BLaER1 treated with 17β-estradiol and CSF1 and Interleukin-3, amounts not matched to agents 10 nM and 100 nM (cell line): ENCODE measurements around the gene DDX42.
"Not testable (repeated sequence)": the region's sequence is repeated elsewhere in the genome, so short reads cannot be mapped to it uniquely, and the experiment has no call there.

ENCODE experiments used
- H3K27ac ChIP-seq, 11 experiments: shearing (Covaris generic); formaldehyde crosslinking; 2 replicates each; pipeline ENCODE4 v1.8.1; 2022
- H3K27me3 ChIP-seq, 11 experiments: shearing (Covaris generic); formaldehyde crosslinking; 2 replicates each; pipeline ENCODE4 v1.8.1; 2022
- H3K36me3 ChIP-seq, 11 experiments: shearing (Covaris generic); formaldehyde crosslinking; 2 replicates each; pipeline ENCODE4 v1.8.1; 2022
- H3K4me1 ChIP-seq, 10 experiments: shearing (Covaris generic); formaldehyde crosslinking; 2 replicates each; pipeline ENCODE4 v1.8.1; 2022
- H3K4me2 ChIP-seq, 11 experiments: shearing (Covaris generic); formaldehyde crosslinking; 2 replicates each; pipeline ENCODE4 v1.8.1; 2022
- H3K4me3 ChIP-seq, 10 experiments: shearing (Covaris generic); formaldehyde crosslinking; 2 replicates each; pipeline ENCODE4 v1.8.1; 2022
- H3K9ac ChIP-seq, 11 experiments: shearing (Covaris generic); formaldehyde crosslinking; 2 replicates each; pipeline ENCODE4 v1.8.1; 2022
- H3K9me3 ChIP-seq, 11 experiments: shearing (Covaris generic); formaldehyde crosslinking; replicated peaks in 1 of 11; 2 replicates each; pipeline ENCODE4 v1.8.1; 2022
- H4K20me1 ChIP-seq, 11 experiments: shearing (Covaris generic); formaldehyde crosslinking; 2 replicates each; pipeline ENCODE4 v1.8.1; 2022
- Cebpa-rat ChIP-seq, 11 experiments: shearing (Covaris generic); IDR thresholded peaks; 2 replicates each; pipeline ENCODE4 v1.8.1; 2022

DDX42 gene

DNA sequence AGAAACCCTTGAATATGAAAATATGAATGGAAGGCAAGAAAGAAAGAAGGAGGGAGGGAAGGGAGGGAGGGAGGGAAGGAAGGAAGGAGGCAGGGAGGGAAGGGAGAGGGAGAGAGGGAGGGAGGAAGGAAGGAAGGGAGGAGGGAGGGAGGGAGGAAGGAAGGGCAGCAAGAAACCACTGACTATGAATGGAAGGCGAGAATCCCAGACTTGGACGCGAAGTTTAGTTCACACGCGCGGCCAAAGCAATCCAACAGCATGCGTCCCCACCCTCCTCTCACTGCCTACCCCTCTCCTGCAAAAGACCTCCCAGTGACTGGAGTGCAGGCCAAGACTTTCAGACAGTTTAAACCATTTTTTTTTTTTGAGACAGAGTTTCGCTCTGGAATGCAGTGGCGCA is 76.4 kb downstream of the DDX42 start:
- H3K4me2 ChIP-seq, result no peak overlapping the region; a peak in 1 of 22 replicates
- TF ChIP-seq Cebpa-rat (IDR thresholded peaks at IDR 0.05), result no peak
- no peak overlapping the region for H3K4me3 ChIP-seq

DNA sequence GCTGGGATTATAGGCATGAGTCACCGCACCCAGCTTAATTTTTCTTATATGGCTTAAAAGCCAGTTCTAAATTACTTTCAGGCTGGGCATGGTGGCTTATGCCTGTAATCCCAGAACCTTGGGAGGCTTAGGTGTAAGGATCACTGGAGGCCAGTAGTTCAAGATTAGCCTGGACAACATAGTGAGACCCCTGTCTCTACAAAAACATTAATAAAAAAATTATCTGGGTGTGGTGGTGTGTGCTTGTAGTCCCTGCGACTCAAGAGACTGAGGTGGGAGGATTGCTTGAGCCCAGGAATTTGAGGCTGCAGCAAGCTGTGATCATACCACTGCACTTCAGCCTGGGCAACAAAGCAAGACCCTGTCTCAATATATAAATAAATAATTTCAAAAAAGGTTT is 79.3 kb downstream of the DDX42 start:
- H3K4me3 ChIP-seq, result no peak overlapping the region
- no peak for TF ChIP-seq Cebpa-rat (IDR thresholded peaks at IDR 0.05)
- H4K20me1 ChIP-seq, result no peaks in the 10 kb centered on the region
- no peak overlapping the region for H3K9ac ChIP-seq
- no peaks in the 10 kb centered on the region for H3K4me1 ChIP-seq
- H3K4me2 ChIP-seq, result no peak overlapping the region
- peaks cover 3 to 16% (median 13%) of the 10 kb centered on the region in 11 experiments; a peak in 18 of 22 replicates for H3K9me3 ChIP-seq
- no peaks in the 10 kb centered on the region for H3K36me3 ChIP-seq
- H3K27me3 ChIP-seq, result no peaks in the 10 kb centered on the region
- no peak overlapping the region for H3K27ac ChIP-seq

More for the DNA sequence above, 76.4 kb downstream of the DDX42 start:
- H3K9ac ChIP-seq, result no peak overlapping the region
- no peaks in the 10 kb centered on the region for H3K27me3 ChIP-seq
- peaks cover 6 to 21% (median 18%) of the 10 kb centered on the region in 11 experiments; a peak in 18 of 22 replicates for H3K9me3 ChIP-seq
- H3K36me3 ChIP-seq, result no peaks in the 10 kb centered on the region
- no peaks in the 10 kb centered on the region for H4K20me1 ChIP-seq
- H3K27ac ChIP-seq, result no peak overlapping the region
- peaks cover 0 to 6% (median 3%) of the 10 kb centered on the region in 10 experiments; a peak in 10 of 20 replicates for H3K4me1 ChIP-seq

DNA sequence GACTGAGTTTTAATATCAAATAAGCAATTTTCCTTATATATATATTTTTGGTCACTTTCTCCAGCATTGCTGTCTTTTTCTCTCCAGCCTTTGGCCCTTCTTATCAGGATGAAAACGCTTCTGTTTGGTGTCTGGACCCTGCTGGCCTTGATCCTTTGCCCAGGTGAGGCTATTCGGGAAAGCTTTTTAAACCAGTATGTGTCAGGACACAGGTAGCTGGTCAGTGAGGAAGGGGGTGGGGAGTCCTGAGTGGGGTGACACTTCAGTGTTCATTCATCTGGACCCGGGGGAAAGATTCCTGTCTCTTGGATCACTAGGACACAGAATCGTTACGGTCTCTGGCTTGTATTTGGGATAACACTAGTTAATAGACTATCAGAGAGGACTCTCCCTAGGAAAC is 80.7 kb downstream of the DDX42 start:
- Histone ChIP-seq H3K9ac (no peak overlapping the region), H3K4me3 (no peak overlapping the region), H3K27me3 (no peaks in the 10 kb centered on the region), H3K4me2 (no peak overlapping the region), H4K20me1 (no peaks in the 10 kb centered on the region), H3K9me3 (peaks cover 0 to 1% (median 0%) of the 10 kb centered on the region in 11 experiments; a peak in 4 of 22 replicates), H3K36me3 (no peaks in the 10 kb centered on the region), H3K27ac (no peak overlapping the region), H3K4me1 (no peaks in the 10 kb centered on the region)
- TF ChIP-seq Cebpa-rat (IDR thresholded peaks at IDR 0.05), result no peak

DNA sequence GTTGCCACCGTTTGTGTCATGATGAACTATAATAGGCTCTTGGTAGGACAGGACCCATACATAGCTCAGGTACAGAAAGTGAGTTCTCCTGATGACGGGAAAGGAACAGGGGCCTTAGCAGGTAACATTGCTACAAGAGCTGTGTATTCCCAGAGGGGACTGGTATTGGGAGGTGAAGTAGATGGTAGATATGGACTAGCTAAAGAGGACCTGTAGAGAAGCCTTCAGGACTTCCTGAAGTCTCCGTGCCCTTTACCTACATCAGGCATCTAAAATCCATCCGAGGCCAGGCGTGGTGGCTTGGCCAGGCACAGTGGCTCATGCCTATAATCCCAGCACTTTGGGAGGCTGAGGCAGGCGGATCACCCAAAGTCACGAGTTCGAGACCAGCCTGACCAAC is 81.2 kb downstream of the DDX42 start:
- H3K9ac ChIP-seq, result no peak overlapping the region
- H4K20me1 ChIP-seq, result no peaks in the 10 kb centered on the region
- no peaks in the 10 kb centered on the region for H3K27me3 ChIP-seq
- no peak overlapping the region for H3K4me3 ChIP-seq
- H3K27ac ChIP-seq, result no peak overlapping the region
- no peak for TF ChIP-seq Cebpa-rat (IDR thresholded peaks at IDR 0.05)
- H3K36me3 ChIP-seq, result no peaks in the 10 kb centered on the region
- no peaks in the 10 kb centered on the region for H3K4me1 ChIP-seq
- no peaks in the 10 kb centered on the region for H3K9me3 ChIP-seq
- H3K4me2 ChIP-seq, result no peak overlapping the region

DNA sequence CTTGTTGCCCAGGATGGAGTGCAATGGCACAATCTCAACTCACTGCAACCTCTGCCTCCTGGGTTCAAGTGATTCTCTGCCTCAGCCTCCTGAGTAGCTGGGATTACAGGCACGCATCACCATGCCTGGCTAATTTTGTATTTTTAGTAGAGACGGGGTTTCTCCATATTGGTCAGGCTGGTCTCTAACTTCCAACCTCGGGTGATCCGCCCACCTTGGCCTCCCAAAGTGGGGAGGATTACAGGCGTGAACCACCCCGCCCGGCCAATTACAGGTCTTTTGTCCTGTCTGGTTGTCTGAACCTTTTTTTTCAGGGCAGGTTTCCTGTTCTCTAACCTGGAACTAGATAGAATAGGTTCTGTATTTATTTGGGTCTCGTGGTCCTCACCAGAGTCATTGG is 82.5 kb downstream of the DDX42 start:
- H3K4me1 ChIP-seq, H4K20me1 ChIP-seq, H3K9me3 ChIP-seq, H3K4me3 ChIP-seq, H3K27me3 ChIP-seq, H3K36me3 ChIP-seq, H3K9ac ChIP-seq, H3K4me2 ChIP-seq, H3K27ac ChIP-seq: not testable (repeated sequence)

DNA sequence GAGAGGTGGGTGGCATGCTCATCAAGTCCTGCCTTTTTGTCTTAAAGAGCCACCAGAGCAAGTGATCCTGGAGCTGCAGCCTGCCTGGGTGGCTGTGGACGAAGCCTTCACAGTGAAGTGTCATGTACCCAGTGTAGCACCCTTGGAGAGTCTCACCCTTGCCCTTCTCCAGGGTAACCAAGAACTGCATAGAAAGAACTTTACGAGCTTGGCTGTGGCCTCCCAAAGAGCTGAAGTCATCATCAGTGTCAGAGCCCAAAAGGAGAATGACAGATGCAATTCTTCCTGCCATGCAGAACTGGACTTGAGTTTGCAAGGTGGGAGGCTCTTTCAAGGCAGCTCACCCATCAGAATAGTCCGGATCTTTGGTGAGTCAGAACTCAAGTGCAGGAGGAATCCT is 85.3 kb downstream of the DDX42 start:
- Histone ChIP-seq H3K9ac (no peak overlapping the region), H3K4me1 (no peaks in the 10 kb centered on the region), H3K36me3 (no peaks in the 10 kb centered on the region), H3K4me3 (no peak overlapping the region), H3K9me3 (no peaks in the 10 kb centered on the region), H3K27me3 (no peaks in the 10 kb centered on the region), H4K20me1 (no peaks in the 10 kb centered on the region), H3K27ac (no peak overlapping the region), H3K4me2 (no peak overlapping the region)
- TF ChIP-seq Cebpa-rat (IDR thresholded peaks at IDR 0.05), result no peak

DNA sequence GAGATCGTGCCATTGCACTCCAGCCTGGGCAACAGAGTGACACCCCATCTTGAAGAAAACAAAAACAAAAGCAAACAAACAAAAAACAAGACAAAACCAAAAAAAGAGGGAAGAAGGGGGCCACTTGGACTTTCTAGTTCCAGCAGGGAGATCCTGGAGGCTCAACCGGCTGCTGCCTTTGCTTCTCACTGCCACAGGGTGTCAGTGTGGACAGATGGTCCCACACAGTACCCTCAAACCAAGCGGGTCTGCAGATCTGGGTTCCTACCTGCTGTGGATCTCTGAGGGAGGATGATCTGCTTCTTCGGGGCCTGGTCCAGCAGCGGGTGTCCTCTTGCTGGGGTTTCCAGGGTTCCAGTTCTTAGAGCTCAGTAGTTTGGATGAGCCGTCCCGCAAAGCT is 92.7 kb downstream of the DDX42 start:
- H3K4me2 ChIP-seq, H3K9me3 ChIP-seq, H3K4me3 ChIP-seq, H3K27ac ChIP-seq, H3K27me3 ChIP-seq, H3K36me3 ChIP-seq, H3K9ac ChIP-seq, H4K20me1 ChIP-seq: not testable (repeated sequence)
- peaks cover 0 to 15% (median 6%) of the 10 kb centered on the region in 10 experiments; a peak in 12 of 20 replicates for H3K4me1 ChIP-seq
